ENCODE results near the gene ANO5.

DNA sequence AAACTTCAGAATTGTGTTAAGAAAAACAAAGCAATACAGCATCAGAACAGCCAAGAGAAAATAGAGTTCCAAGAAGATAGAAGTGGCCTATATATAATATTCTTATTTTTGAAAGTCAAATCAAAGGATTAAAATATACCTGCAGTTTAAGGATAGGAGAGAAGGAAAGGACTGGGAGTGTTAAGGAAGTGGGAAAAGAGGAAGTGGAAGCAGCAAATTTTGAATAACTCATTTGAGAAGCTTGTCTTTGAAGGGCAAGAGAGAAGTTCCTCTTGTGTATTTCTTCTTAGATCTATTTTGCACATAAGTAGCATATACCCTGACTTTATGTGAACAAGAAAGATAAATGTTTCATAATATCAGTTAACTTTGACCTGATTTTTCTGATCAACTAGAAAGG lies 82.7 kb downstream of the ANO5 start:
- TF ChIP-seq, protein P1, sequence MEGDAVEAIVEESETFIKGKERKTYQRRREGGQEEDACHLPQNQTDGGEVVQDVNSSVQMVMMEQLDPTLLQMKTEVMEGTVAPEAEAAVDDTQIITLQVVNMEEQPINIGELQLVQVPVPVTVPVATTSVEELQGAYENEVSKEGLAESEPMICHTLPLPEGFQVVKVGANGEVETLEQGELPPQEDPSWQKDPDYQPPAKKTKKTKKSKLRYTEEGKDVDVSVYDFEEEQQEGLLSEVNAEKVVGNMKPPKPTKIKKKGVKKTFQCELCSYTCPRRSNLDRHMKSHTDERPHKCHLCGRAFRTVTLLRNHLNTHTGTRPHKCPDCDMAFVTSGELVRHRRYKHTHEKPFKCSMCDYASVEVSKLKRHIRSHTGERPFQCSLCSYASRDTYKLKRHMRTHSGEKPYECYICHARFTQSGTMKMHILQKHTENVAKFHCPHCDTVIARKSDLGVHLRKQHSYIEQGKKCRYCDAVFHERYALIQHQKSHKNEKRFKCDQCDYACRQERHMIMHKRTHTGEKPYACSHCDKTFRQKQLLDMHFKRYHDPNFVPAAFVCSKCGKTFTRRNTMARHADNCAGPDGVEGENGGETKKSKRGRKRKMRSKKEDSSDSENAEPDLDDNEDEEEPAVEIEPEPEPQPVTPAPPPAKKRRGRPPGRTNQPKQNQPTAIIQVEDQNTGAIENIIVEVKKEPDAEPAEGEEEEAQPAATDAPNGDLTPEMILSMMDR (IDR thresholded peaks at IDR 0.05): no peak
- TF ChIP-seq POLR2A (IDR thresholded peaks at IDR 0.05): no peak
